H1 (cell line): Measurements from ENCODE around the gene DAND5. TPM values are rescaled to one million over a fixed set of nuclear protein-coding genes. Genes with fewer than 3 reads are reported as not detected.

Experiments
- ATF2 ChIP-seq: IDR thresholded peaks from 2 replicates; pipeline ENCODE4 v1.6.1; 2012; ENCODE audit warnings: low read length, inconsistent platforms
- FOSL1 ChIP-seq: IDR thresholded peaks from 2 replicates; pipeline ENCODE4 v1.6.1; 2011; ENCODE audit warnings: mild to moderate bottlenecking, low read depth, low read length, moderate library complexity; ENCODE audit not compliant: insufficient read depth
- ZNF274 ChIP-seq: IDR thresholded peaks from 2 replicates; pipeline ENCODE4 v1.7.0; 2012; ENCODE audit warnings: low read length, borderline replicate concordance; ENCODE audit errors: extremely low read depth
- polyA plus RNA-seq, 7 experiments: library from polyadenylated mRNA; depleted of rRNA in 3 of 7; stranded (reverse) in 5 of 7; unstranded in 2 of 7; fragments of >200 nt in 5 of 7; fragments of 200-250 nt in 2 of 7; gene quantifications; 1 replicate in 5 of 7; 2 replicates in 1 of 7; 4 replicates in 1 of 7; pipeline versions ENCODE4 v1.2.1 to v1.2.3, GENCODE V29; 2011 to 2013; ENCODE audit warnings: missing spikeins in 2 of 7, mixed read lengths in 2 of 7
- total RNA-seq: library from RNA; stranded (reverse); fragmentation: NEBNext Ultra II Directional; extraction: Animal tissue kit (Norgen Biotek cat#: 25700); gene quantifications from 2 replicates; pipeline ENCODE4 v1.2.1, GENCODE V29; 2021

The DAND5 gene
- total and polyA plus RNA-seq, 2 of the 8 experiments (the other 6 are each of a cell fraction or from before 2014, with no cell fraction given) = 0.14 to 0.17 TPM

GRCh38 chr19:12983542-12984142 lies 14.3 kb downstream of the DAND5 start (continued):
- no peak for TF ChIP-seq ZNF274
- TF ChIP-seq FOSL1 = peak; percentile 73; the same call in 1 of the 2 replicates
- TF ChIP-seq ATF2 = peak; percentile 57; the same call in 1 of the 2 replicates
